Fibroblast of skin of left biceps (primary cell): Measurements from ENCODE around the gene LDLRAP1.

ENCODE experiments used
- DNase-seq, 2 experiments: peaks; one replicate each; pipeline ENCODE4 v3.0.0-alpha.2; 2013; ENCODE audit warnings: low read depth in 2 of 2

Gene LDLRAP1

GRCh38 chr1:25524568-25525360, 18.6 kb upstream of the LDLRAP1 start:
- DNase-seq, result no peak

GRCh38 chr1:25525361-25525688, 18.1 kb upstream of the LDLRAP1 start:
- no peak for DNase-seq

- DNase-seq, result no peak
These were observed 16.7 kb upstream of the LDLRAP1 start for GRCh38 chr1:25526753-25527152.

- no peak for DNase-seq
These were observed 16.1 kb upstream of the LDLRAP1 start for GRCh38 chr1:25527226-25527846.

GRCh38 chr1:25527946-25528595, 15.3 kb upstream of the LDLRAP1 start:
- DNase-seq, result no peak

- DNase-seq, result no peak
These were observed 14.4 kb upstream of the LDLRAP1 start for GRCh38 chr1:25528881-25529517.

- DNase-seq, result no peak
These were observed 13.8 kb upstream of the LDLRAP1 start for GRCh38 chr1:25529518-25530185.

GRCh38 chr1:25530186-25531081, 13.0 kb upstream of the LDLRAP1 start:
- no peak for DNase-seq

- no peak for DNase-seq
These were observed 12.3 kb upstream of the LDLRAP1 start for GRCh38 chr1:25531082-25531461.

- no peak for DNase-seq
These were observed 10.4 kb upstream of the LDLRAP1 start for GRCh38 chr1:25532970-25533369.

- DNase-seq, result no peak
These were observed 9.5 kb upstream of the LDLRAP1 start for GRCh38 chr1:25533775-25534409.

- DNase-seq, result no peak
These were observed 9.0 kb upstream of the LDLRAP1 start for GRCh38 chr1:25534410-25534788.

- no peak for DNase-seq
These were observed 7.3 kb upstream of the LDLRAP1 start for GRCh38 chr1:25536124-25536523.

GRCh38 chr1:25537153-25537831, 6.1 kb upstream of the LDLRAP1 start:
- no peak for DNase-seq

GRCh38 chr1:25538191-25538767, 5.1 kb upstream of the LDLRAP1 start:
- DNase-seq, result no peak

- DNase-seq, result no peak
These were observed 2.6 kb upstream of the LDLRAP1 start for GRCh38 chr1:25540750-25541342.

- no peak for DNase-seq
These were observed 2.0 kb upstream of the LDLRAP1 start for GRCh38 chr1:25541425-25541824.

GRCh38 chr1:25541889-25542658, 1.3 kb upstream of the LDLRAP1 start:
- no peak for DNase-seq
